ENCODE measurements around the gene DLX2. TPM values are rescaled to one million over a fixed set of nuclear protein-coding genes. Genes with fewer than 3 reads are reported as not detected.

The DLX2 gene
- total and polyA plus RNA-seq, 10 of the 15 experiments (the other 5 are each of a cell fraction or from before 2014, with no cell fraction given): 0.03 TPM; not detected in 9

- TF ChIP-seq EED (IDR thresholded peaks at IDR 0.05; ENCODE audit: low read depth): no peak
- no peak for TF ChIP-seq CEBPB (IDR thresholded peaks at IDR 0.05; ENCODE audit: borderline replicate concordance in 1 of 2, low read depth in 2 of 2, low read length in 2 of 2)
- no peak for TF ChIP-seq SKIL (IDR thresholded peaks at IDR 0.05; ENCODE audit: low read depth, poor library complexity, severe bottlenecking)
These were observed 25.8 kb upstream of the DLX2 start (continued) for GRCh38 chr2:172128484-172128883.

DNA sequence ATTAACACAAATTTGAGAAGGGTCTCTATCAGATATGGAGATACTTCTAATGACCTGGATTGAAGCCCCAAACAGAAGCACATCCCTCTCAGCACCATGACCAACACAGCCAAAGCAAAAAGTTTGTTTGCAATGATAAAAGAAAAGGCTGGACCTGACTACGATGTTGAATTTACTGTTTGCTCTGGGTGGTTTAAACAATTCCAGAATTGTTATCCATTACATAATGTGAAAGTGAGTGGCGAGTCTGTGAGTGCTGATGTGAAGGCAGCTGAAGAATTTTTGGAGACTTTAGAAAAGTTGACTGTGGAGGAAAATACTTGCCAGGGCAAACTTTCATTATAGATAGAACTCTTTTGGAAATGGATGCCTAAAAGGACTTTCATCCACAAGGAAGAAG is 17.4 kb upstream of the DLX2 start:
- Histone ChIP-seq H3K4me2 (ENCODE audit: control insufficient read depth, insufficient read depth) (no peak overlapping the region), H3K9me3 (replicated peaks; ENCODE audit: control insufficient read depth, insufficient read depth, low read length) (no peaks in the 10 kb centered on the region), H3K4me3 (no peak overlapping the region), H3K27me3 (replicated peaks in 1 of 2; ENCODE audit: control insufficient read depth in 2 of 2, insufficient read depth in 2 of 2, low read length in 1 of 2) (no peaks in the 10 kb centered on the region), H3K4me1 (ENCODE audit: control insufficient read depth, insufficient read depth, low read length) (no peaks in the 10 kb centered on the region), H3K36me3 (ENCODE audit: control insufficient read depth in 2 of 2, insufficient read depth in 2 of 2, low read length in 1 of 2) (no peaks in the 10 kb centered on the region), H4K20me1 (ENCODE audit: control insufficient read depth, insufficient read depth) (no peaks in the 10 kb centered on the region), H3K27ac (ENCODE audit: control insufficient read depth, insufficient read depth) (no peak overlapping the region), H3K79me2 (ENCODE audit: control insufficient read depth, insufficient read depth, low read length) (no peaks in the 10 kb centered on the region), H2AFZ (ENCODE audit: control insufficient read depth, low read depth, low read length) (no peak overlapping the region), H3K9ac (ENCODE audit: control insufficient read depth, insufficient read depth, low read length) (no peak overlapping the region)
- TF ChIP-seq IKZF1 (conservative IDR thresholded peaks at IDR 0.05) (no peak), MYC (IDR thresholded peaks at IDR 0.05; ENCODE audit: insufficient read depth, insufficient read length, insufficient replicate concordance, low read length, severe bottlenecking) (no peak), USF1 (IDR thresholded peaks at IDR 0.05; ENCODE audit: borderline replicate concordance, extremely low read length, insufficient read depth, low read depth, low read length) (no peak), SREBF2 (IDR thresholded peaks at IDR 0.05; ENCODE audit: low read length) (no peak), GATAD2B (conservative IDR thresholded peaks at IDR 0.05; ENCODE audit: low read depth) (no peak), PAX5 (IDR thresholded peaks at IDR 0.05; ENCODE audit: borderline replicate concordance, low read depth, low read length) (no peak), CBX5 (IDR thresholded peaks at IDR 0.05; ENCODE audit: low read depth) (no peak), NRF1 (conservative IDR thresholded peaks at IDR 0.05; ENCODE audit: low read depth, low read length) (no peak)
- TF ChIP-seq, protein P1, sequence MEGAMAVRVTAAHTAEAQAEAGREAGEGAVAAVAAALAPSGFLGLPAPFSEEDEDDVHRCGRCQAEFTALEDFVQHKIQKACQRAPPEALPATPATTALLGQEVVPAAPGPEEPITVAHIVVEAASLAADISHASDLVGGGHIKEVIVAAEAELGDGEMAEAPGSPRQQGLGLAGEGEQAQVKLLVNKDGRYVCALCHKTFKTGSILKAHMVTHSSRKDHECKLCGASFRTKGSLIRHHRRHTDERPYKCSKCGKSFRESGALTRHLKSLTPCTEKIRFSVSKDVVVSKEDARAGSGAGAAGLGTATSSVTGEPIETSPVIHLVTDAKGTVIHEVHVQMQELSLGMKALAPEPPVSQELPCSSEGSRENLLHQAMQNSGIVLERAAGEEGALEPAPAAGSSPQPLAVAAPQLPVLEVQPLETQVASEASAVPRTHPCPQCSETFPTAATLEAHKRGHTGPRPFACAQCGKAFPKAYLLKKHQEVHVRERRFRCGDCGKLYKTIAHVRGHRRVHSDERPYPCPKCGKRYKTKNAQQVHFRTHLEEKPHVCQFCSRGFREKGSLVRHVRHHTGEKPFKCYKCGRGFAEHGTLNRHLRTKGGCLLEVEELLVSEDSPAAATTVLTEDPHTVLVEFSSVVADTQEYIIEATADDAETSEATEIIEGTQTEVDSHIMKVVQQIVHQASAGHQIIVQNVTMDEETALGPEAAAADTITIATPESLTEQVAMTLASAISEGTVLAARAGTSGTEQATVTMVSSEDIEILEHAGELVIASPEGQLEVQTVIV (IDR thresholded peaks at IDR 0.05; ENCODE audit: borderline replicate concordance, partially characterized antibody): no peak
- SMC1A ChIA-PET (ENCODE audit: uncharacterized antibody, unreplicated experiment): interaction anchor here (0.7 to 1.1 kb wide), 2 partner anchors 427 to 1155 kb away, joined by 3 read pairs; no protein-coding TSS in a partner anchor
- CTCF ChIA-PET: interaction anchor here (0.8 to 1.0 kb wide), 2 partner anchors 10 to 342 kb away, joined by 3 read pairs; no protein-coding TSS in a partner anchor
- intact Hi-C loops (cut with micrococcal nuclease; ENCODE audit: unreplicated experiment): no loop called here
- FAIRE-seq (no peak), DNase-seq (ENCODE audit: low read depth, low spot score) (no peak), ATAC-seq (no peak)
- 38% methylated on average over 2 of the region's 2 CpGs for WGBS (ENCODE audit: insufficient coverage, insufficient replicate concordance, low lambda C conversion rate, missing lambda C conversion rate)
- POLR2A ChIA-PET: no interaction called here
- no TSS peak for BruUV-seq (replicated peaks)
- in situ Hi-C loops (cut with MboI): loop anchor here (25.0 kb wide), 1 partner anchor 308 kb away; no protein-coding TSS in a partner anchor
- RAD21 ChIA-PET (ENCODE audit: unreplicated experiment): interaction anchor here (0.6 kb wide), 1 partner anchor 113 kb away, joined by 3 read pairs; no protein-coding TSS in a partner anchor
